Chondrocyte (in vitro differentiated cells): ENCODE data around the gene PGLYRP3. TPM values are rescaled to one million over a fixed set of nuclear protein-coding genes. Genes with fewer than 3 reads are reported as not detected.
A peak's percentile ranks its signal among the peaks of the same experiment; 100 is the strongest.

Experiments used
- DNase-seq: peaks from one replicate; pipeline ENCODE4 v3.0.0; 2021; ENCODE audit warnings: mixed read lengths, low spot score
- H3K27ac Mint-ChIP-seq: one replicate; pipeline ENCODE4 v1.8.0; 2021; ENCODE audit warnings: mild to moderate bottlenecking, moderate library complexity, mixed read lengths; ENCODE audit not compliant: unreplicated experiment
- H3K27me3 Mint-ChIP-seq: 2 replicates; pipeline ENCODE4 v1.8.0; 2021; ENCODE audit warnings: low read depth, mixed read lengths
- H3K36me3 Mint-ChIP-seq: 2 replicates; pipeline ENCODE4 v1.8.0; 2021; ENCODE audit warnings: low read depth, mixed read lengths
- H3K4me1 Mint-ChIP-seq: 2 replicates; pipeline ENCODE4 v1.8.0; 2021; ENCODE audit warnings: low read depth, mild to moderate bottlenecking, mixed read lengths
- H3K4me3 Mint-ChIP-seq: one replicate; pipeline ENCODE4 v1.8.0; 2021; ENCODE audit warnings: mild to moderate bottlenecking, moderate library complexity, mixed read lengths; ENCODE audit not compliant: unreplicated experiment
- H3K9me3 Mint-ChIP-seq: 2 replicates; pipeline ENCODE4 v1.8.0; 2021; ENCODE audit warnings: low read depth, mixed read lengths
- total RNA-seq: library from RNA; stranded (reverse); gene quantifications from 3 replicates; pipeline ENCODE4 v1.2.1, GENCODE V29; 2021
- TF ChIP-seq, protein P1 (sequence below): fragments of 200-600 bp; sonication (generic); IDR thresholded peaks from 2 replicates; pipeline ENCODE4 v1.5.0; 2021; ENCODE audit warnings: antibody characterized with exemption, mild to moderate bottlenecking, moderate library complexity

Gene PGLYRP3
- total RNA-seq, 1 donor from 2014 or later = not detected

GRCh38 chr1:153260585-153261280 is 52.0 kb downstream of the PGLYRP3 start:
- H3K36me3 Mint-ChIP-seq = peaks cover 1% of the 10 kb centered on the region
- H3K27me3 Mint-ChIP-seq = peaks cover 47% of the 10 kb centered on the region
- peaks cover 11% of the 10 kb centered on the region for H3K4me1 Mint-ChIP-seq
- TF ChIP-seq, protein P1, sequence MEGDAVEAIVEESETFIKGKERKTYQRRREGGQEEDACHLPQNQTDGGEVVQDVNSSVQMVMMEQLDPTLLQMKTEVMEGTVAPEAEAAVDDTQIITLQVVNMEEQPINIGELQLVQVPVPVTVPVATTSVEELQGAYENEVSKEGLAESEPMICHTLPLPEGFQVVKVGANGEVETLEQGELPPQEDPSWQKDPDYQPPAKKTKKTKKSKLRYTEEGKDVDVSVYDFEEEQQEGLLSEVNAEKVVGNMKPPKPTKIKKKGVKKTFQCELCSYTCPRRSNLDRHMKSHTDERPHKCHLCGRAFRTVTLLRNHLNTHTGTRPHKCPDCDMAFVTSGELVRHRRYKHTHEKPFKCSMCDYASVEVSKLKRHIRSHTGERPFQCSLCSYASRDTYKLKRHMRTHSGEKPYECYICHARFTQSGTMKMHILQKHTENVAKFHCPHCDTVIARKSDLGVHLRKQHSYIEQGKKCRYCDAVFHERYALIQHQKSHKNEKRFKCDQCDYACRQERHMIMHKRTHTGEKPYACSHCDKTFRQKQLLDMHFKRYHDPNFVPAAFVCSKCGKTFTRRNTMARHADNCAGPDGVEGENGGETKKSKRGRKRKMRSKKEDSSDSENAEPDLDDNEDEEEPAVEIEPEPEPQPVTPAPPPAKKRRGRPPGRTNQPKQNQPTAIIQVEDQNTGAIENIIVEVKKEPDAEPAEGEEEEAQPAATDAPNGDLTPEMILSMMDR = no peak
- no peak overlapping the region for H3K27ac Mint-ChIP-seq
- no peaks in the 10 kb centered on the region for H3K9me3 Mint-ChIP-seq
- DNase-seq = no peak
- peak overlapping the region; percentile 56 for H3K4me3 Mint-ChIP-seq

- H3K4me1 Mint-ChIP-seq = peaks cover 11% of the 10 kb centered on the region
- no peaks in the 10 kb centered on the region for H3K9me3 Mint-ChIP-seq
- TF ChIP-seq, protein P1 = no peak
- peak within 1 kb of the TSS; percentile 56 for H3K4me3 Mint-ChIP-seq
- DNase-seq = no peak
- peaks cover 1% of the 10 kb centered on the region for H3K36me3 Mint-ChIP-seq
- H3K27me3 Mint-ChIP-seq = peaks cover 42% of the 10 kb centered on the region
- H3K27ac Mint-ChIP-seq = no peak within 1 kb of the TSS
Measured at GRCh38 chr1:153259387-153259786, 53.4 kb downstream of the PGLYRP3 start, which contains the start of gene LORICRIN. TSS of gene LORICRIN (plus strand) at chr1:153259687. CDS start at chr1:153260950, 1,263 bp downstream.

DNA sequence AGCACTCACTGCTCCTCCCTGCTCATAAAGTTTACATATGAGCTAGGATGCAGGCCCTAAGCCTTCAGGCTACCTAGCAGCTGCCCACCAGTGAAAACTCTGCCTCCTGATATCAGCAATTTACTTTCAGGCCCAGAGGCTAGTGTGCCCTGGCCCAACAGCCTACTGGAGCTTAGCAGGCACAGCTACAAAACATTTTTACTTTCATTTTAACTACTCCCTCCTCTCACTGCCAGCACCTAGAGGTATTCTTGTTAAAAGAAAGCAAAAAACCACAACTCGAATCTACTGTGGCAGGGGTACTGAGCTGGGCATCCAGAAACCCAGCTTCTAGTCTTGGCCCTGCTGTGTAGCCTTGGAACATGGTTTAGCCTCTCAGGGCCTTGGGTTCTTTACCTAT is 59.1 kb downstream of the PGLYRP3 start:
- H3K27me3 Mint-ChIP-seq = peaks cover 28% of the 10 kb centered on the region
- no peaks in the 10 kb centered on the region for H3K9me3 Mint-ChIP-seq
- H3K27ac Mint-ChIP-seq = no peak overlapping the region
- no peak overlapping the region for H3K4me3 Mint-ChIP-seq
- no peak for DNase-seq
- TF ChIP-seq, protein P1 = no peak
- no peaks in the 10 kb centered on the region for H3K36me3 Mint-ChIP-seq
- no peaks in the 10 kb centered on the region for H3K4me1 Mint-ChIP-seq

DNA sequence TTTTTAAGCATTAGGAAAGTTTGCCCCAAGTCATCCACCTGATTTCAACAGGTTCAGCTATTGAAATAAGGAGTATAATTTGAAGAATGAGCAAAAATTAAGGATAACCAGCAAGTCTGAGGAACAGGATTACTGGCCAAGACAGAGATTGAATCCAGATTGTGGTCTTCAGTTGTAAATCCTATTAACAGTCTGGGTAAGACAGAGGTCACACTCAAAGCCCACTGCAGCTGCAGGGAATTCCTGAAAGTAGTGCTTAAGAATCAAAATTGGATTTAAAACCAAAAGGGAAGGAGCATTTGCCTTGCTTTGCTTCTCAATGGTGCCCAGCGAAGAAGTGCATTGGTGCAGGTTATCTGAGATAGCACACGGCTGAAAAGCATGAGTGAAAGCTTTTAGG is 59.7 kb downstream of the PGLYRP3 start:
- Mint-ChIP-seq H3K27me3 (peaks cover 26% of the 10 kb centered on the region), H3K27ac (no peak overlapping the region), H3K4me3 (no peak overlapping the region), H3K9me3 (no peaks in the 10 kb centered on the region), H3K36me3 (no peaks in the 10 kb centered on the region), H3K4me1 (no peaks in the 10 kb centered on the region)
- DNase-seq = no peak
- TF ChIP-seq, protein P1 = no peak

DNA sequence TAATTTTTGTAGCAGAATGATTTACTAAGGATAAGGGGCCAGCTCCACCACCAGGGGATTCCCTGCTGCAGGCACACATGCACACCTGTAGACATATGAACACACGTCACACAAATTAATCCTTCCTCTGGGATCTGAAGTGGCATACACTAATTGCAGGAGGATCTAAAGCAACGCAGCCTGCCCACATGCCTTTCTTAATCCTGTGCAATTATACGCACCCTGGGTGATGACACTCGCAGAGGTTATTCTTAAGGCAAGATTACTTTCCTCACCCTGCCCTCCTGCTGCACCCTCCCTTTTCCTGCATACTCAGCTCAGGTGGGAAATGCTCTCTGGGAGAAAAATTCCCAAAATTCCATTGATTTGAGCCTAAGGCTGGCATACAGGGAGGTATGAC is 60.8 kb downstream of the PGLYRP3 start:
- Mint-ChIP-seq H3K36me3 (no peaks in the 10 kb centered on the region), H3K4me1 (no peaks in the 10 kb centered on the region), H3K27ac (no peak overlapping the region), H3K4me3 (no peak overlapping the region), H3K27me3 (peaks cover 32% of the 10 kb centered on the region), H3K9me3 (no peaks in the 10 kb centered on the region)
- TF ChIP-seq, protein P1 = no peak
- no peak for DNase-seq
